HG02798 (cell line): ENCODE data around the gene FTSJ1.
"Not testable (repeated sequence)": the region's sequence is repeated elsewhere in the genome, so short reads cannot be mapped to it uniquely, and the experiment has no call there.

ENCODE experiments used
- ATAC-seq: cut with Tn5 transposase; IDR thresholded peaks from one replicate; pipeline ENCODE4 v1.9.1; 2021; ENCODE audit warnings: mild to moderate bottlenecking; ENCODE audit not compliant: unreplicated experiment, poor library complexity

FTSJ1 gene

DNA sequence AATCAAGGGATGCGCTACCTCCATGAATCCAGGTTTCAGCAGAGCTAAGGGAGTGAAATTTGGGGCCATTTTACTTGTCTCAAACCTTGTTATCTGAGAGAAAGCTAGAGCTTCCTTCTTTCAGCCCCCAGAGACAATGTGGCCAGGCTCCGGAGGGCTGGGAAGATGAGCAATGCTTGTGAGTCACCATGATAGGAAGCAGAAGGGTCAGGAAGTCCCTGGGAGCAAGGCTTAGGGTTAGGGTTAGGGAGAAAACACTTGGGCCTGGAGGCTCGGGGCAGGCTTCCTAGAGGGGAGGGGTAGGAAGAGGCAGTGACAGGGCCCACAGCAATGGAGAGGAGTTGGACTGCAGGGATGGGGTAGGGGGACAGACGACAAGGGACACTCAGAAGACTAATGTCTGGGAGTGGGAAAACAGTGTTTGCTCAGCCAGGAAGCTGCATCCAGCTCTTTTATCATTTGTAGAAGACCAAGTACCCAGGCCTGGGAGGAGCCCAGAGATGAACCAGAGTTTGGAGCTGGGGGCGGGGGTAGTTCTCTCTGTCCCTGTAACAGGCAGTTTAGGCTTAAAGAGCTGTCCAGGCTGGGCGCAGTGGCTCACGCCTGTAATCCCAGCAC is 16.4 kb downstream of the FTSJ1 start:
- ATAC-seq: no peak

DNA sequence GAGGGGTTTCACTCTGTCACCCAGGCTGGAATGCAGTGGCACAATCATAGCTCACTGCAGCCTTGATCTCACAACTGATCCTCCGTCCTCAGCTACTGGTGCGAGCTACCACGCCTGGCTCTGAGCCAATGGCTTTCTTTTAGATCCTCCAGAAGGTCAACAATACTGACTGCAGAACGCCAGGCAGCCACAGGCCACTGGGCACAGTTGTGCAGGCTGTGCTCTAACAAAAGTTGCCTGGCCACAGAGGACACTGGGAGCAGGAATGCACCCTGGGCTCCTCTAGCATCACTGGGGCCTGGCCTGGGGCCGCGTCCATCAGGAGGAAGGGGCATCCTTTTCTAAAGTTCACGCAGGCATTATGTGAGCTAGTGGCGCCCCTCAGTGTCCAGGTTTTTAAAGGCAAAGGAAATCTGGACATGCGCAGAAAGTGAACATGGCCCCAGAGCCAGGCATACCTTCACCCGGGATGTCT is 17.9 kb downstream of the FTSJ1 start:
- no peak for ATAC-seq

DNA sequence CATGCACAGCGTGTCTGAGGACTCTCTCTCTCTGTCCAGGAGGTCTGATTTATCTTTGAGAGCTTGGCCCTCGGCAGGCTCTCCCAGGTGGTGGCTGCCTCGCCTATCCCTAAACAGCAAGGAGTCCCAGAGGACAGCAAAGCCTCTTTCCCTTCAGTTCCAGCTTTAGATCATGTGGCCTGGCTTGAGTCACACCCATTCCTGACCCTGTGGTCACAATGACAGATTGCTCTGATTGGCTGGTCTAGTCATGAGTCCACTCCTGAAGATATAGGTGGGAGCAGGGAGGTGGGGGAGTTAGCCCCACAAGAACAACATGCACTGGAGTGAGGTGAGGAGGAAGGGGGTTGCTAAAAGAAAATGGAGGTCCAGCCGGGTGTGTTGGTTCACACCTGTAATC is 20.7 kb downstream of the FTSJ1 start:
- ATAC-seq: no peak

DNA sequence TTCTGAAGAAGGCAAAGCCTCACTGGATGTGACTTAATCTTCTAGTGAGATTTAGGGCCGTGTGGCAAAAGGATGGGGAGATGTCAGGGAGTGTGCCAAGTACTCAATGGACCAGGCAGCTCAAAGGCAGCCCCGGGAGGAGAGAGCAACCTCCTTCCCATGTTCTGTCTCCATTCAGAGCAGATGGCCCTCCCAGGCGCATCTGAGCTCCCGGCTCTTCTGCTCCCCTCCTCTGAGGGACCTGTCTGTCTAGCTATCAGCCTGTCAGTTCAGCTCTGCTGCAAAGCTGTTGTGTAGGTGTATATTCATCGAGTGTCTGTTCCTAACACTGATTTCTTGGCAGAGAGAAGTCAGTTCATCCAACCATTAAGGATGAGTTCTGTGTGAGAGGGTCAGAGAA is 21.9 kb downstream of the FTSJ1 start:
- ATAC-seq: no peak

DNA sequence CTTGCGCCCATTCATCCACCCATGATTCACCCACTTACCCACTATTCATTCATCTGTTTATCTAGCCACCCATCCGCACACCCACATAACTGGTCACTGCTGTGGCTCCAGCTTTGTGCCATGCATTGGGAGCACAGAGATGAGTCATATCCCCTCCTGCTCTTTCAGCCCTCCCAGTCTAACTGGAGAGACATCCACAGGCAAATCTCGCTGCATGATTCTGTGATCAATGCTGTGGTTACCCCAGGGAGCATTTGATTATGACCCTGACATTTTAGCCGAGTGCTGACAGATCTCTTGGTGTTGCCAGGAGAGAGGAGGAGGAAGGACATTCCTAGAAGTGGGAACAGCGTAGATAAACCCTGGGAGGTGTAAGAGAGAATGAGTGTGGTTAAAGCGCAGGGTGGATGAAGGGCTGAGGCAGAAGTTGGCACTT is 22.4 kb downstream of the FTSJ1 start:
- no peak for ATAC-seq

DNA sequence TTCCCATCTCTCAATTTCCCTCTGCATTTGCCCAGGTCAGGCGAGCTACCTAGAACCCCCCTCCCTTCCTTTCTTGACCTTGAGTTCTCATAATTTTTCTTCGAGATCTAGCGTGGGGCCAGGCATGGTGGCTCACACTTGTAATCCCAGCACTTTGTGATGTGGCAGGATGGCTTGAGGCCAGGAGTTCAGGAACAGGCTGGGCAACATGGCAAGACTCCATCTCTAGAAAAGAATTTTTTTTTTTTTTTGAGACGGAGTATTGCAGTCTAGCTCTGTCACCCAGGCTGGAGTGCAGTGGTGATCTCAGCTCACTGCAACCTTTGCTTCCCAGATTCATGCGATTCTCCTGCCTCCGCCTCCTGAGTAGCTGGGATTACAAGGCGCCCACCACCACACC is 28.3 kb downstream of the FTSJ1 start:
- ATAC-seq: no peak

DNA sequence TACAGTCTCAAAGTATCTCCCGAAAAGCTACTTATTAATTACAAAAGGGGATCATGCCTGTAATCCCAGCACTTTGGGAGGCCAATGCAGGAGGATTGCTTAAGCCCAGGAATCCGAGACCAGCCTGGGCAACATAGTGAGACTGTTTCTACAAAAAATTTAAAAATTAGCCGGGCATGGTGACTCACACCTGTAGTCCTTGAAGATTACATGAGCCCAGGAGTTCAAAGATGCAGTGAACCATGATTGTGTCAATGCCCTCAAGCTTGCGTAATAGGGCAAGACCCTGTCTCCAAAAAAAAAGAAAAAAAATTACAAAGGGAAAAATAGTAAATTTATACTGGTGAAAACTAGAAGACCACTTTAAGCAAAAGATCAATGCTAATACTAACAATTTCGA is 29.5 kb downstream of the FTSJ1 start:
- no peak for ATAC-seq

DNA sequence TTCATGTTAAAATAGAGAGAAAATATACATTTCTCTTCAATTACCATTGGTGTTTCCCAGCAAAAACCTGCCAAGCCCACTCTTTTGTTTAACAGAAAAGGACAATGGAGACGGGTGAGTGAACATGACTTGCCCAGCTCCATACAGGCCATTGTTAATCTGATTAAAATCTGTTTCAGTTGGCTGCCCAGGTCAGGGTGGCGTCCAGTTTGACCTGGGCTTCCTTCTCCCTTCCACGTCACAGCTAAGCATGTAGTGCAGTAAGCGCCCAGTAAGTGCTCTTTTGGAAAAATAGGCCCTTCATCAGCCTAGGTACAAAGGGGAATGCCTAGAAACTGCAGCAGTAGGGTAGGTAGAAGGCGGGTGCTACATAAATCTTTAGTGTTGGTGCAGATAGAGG is 31.2 kb downstream of the FTSJ1 start:
- ATAC-seq: no peak

DNA sequence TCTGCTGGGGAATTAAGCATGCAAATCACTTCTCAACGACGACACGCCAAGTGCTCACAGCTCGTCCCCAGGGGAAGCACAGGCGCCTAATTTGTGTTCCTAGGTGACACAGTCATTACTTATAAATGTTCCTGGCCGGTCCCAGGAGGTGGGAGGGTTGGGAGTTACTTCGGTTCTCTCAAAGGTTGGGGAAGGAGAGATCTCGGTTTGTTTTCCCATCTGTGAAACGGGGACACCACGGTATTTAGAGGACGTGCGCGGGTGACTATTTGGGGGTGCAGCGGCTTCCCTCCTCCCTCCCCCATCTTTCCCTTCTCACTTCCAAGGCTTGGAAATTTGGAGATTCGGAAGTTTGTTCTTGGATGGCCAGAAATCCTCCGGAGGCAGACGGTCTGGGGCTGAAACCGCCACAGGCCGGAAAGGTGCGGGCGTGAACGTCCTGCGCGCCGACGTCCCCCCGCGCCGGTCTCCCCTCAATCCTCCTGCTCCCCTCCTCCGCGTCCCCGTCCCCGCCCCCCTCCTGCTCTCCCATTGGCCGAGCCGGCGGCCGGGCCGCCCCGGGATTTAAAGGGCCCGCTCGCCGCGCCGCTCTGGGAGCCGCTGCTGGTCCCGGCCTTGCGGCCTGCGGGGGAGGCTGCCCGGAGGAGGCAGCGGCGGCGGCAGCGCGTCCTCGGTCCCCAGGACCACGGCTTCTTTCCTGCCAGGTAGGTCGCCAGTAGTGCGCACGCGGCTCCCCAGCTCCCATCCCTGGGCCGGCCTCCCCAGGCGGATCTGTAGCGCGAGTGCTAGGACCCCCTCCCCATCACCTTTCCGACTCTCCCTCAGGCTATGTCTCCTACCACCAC is 32.6 kb downstream of the FTSJ1 start, which contains the start of gene PORCN:
PORCN (plus strand) TSS at position 593 of the 845 bp plus-strand sequence. CDS start 829 bp downstream, outside the sequence.
- peak; percentile 87 for ATAC-seq

DNA sequence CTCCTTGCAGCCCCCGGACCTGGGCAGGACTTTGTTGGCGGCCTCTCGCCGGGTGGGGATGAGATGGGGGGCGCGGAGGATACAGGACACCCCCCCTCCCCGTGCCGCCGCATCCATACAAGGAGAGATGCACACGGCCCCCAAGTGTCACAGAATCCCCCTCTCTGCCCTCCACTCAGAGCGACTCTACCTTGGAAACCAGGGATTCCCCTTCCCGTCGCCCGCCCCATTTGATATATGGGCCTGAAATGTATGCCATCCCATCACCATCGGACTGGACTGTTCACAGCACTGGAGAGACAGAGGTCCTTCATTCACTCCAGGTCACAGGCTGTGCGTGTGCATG is 33.2 kb downstream of the FTSJ1 start:
- ATAC-seq: peak; percentile 3

DNA sequence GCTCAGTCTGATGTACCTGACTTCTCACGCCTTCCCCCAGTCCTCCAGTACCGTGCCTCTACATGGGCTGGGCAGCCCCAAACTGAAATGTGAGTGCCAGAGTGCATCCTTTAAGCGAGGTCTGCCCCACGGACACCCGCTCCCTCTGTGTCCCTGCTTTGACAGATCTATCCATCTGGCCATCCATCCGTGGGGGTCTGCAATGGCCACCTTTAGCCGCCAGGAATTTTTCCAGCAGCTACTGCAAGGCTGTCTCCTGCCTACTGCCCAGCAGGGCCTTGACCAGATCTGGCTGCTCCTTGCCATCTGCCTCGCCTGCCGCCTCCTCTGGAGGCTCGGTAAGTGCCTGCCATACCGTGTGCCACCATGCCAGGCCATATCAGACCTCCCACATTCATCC is 33.6 kb downstream of the FTSJ1 start:
- no peak for ATAC-seq

DNA sequence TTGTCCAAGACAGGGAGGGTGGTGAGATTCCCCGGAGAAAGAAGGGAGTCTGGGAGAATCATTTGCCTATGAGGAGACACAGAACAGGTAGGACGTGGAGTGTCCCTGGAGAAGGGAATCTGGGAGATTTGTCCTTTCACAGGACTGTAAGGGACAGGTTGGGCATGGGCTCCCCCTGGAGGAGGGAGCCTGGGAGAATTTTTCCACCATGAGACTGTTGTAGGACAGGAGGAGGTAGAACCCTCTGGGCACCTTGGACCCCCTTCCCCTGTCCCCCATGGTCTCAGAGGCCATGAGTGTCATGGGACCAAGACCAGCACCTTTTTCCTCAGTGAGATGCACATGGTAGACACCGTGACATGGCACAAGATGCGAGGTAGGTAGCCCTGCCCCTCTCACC is 35.6 kb downstream of the FTSJ1 start:
- no peak for ATAC-seq

DNA sequence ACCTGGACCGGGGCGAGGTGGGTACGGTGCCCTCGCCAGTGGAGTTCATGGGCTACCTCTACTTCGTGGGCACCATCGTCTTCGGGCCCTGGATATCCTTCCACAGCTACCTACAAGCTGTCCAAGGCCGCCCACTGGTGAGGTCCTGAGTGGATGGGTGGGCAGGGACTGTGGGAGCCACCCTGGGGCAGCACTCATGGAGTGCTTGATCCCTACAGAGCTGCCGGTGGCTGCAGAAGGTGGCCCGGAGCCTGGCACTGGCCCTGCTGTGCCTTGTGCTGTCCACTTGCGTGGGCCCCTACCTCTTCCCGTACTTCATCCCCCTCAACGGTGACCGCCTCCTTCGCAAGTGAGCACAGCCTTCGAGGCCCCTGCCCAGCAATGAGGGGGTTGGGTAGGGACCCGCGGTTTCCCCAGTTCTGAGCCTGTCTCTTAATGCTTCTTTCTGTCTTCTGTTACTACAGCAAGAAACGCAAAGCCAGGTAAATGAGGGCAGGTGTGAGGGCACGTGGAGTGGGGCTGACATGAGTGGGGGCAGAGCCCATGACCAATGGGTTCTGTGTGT is 36.5 kb downstream of the FTSJ1 start:
- ATAC-seq: no peak

DNA sequence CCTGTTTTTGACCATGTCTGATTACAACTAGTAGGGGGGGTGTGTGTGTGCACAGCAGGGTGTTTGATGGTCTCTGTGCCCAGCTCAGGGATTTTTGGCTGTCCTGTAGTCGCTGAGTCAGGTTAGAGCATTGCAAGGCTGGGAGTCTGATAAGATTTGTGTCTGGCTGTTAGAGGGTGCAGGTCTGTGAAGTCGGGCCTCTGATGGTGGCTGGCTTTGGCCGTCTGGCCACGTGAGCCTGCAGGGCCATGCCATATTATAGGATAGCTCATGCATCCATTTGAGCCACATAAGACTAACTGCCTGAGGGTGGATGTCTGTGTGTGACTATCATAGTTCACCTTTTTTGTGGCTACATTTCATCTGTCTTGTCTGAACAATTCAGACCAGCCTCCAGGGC is 37.7 kb downstream of the FTSJ1 start:
- no peak for ATAC-seq

DNA sequence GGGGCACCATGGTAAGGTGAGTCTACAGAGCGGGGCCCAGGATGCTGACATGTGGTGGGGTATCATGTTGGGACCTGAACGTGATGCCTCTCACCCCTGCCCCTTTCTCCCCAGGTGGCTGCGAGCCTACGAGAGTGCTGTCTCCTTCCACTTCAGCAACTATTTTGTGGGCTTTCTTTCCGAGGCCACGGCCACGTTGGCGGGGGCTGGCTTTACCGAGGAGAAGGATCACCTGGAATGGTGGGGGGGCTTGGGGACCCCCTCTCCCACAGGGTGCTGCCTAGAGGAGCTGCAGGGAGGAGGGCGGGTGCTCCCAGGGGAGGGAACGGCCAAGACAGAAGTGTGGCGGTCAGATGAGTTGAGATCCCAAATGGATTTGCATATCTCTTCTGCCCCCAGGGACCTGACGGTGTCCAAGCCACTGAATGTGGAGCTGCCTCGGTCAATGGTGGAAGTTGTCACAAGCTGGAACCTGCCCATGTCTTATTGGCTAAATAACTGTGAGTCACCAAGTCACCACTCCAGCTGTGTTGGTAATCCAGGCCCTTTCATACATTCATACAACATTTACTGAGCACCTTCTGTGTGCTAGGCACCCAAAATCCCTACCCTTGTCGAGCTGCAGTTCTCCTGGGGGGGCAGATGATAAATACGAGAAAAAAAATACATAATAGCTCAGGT is 38.3 kb downstream of the FTSJ1 start:
- ATAC-seq: no peak

DNA sequence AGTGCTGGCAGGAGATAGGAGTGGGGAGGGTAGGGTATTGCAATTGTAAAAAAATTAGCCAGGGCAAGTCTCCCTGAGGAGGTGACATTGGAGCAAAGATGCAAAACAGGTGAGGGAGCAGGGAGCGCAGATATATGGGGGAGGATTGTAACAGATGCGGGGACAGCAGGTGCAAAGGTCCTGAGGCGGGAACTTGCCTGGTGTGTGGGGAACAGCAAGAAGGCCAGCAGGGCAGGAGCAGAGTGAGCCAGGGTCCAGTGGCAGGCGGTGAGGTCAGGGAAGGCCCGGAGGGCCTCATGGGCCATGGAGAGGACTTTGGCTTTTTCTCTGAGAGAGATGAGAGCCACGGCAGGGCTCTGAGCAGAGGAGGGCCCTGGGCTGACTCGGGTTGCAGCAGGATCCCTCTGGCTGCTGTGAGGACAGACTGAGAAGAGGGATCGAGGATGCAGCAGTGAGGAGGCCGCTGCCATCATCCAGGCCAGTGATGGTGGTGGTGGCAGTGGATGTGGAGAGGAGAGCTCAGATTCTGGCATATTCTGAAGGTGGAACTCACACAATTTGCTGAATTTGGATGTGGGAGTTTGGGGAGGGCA is 39.0 kb downstream of the FTSJ1 start:
- no peak for ATAC-seq

DNA sequence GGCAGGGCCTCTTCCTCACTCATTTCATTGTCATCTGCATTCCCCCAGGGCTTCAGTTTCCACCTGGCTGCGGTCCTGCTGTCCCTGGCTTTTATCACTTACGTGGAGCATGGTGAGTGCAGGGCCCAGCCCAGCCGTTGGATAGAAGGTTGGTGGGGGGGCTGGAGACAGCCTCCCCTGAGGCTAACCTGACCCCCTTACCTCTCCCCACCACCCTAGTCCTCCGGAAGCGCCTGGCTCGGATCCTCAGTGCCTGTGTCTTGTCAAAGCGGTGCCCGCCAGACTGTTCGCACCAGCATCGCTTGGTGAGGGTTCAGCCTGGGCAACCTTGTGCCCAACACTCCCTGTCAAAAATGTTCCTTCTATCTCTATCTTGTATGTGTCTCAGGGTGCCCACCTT is 39.8 kb downstream of the FTSJ1 start:
- ATAC-seq: no peak

DNA sequence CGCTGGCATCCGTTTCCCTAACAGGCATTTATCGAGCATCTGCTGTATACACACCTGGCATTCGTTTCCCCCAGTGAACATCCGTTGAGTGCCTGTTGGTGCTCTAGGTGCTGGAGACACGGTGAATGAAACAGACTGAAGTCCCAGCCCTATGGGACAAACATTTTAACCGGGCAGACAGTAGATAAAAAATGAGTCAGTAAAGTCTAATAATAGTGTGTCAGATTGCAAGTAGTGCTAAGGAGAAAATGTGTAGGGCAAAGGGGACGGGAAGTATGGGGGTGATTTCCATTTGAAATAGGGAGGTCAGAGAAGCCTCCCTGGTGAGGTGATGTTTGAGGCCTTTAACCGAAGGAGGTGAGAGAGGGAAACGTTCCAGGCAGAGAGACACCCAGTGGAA is 40.3 kb downstream of the FTSJ1 start:
- ATAC-seq: no peak

DNA sequence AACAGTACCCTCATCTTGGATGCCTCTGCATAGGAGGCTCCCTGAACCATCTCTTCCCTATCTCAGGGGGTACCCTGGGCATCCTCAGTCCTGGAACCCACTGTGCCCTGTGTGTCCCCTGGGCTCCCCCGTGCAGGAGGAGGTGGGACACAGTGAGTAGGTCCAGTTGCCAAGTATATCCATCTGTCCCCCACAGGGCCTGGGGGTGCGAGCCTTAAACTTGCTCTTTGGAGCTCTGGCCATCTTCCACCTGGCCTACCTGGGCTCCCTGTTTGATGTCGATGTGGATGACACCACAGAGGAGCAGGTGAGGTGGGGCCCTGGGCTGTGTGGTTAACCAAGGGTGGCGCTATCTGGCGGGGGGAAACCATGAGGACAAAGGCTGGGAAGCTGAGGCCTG is 41.0 kb downstream of the FTSJ1 start:
- no peak for ATAC-seq

DNA sequence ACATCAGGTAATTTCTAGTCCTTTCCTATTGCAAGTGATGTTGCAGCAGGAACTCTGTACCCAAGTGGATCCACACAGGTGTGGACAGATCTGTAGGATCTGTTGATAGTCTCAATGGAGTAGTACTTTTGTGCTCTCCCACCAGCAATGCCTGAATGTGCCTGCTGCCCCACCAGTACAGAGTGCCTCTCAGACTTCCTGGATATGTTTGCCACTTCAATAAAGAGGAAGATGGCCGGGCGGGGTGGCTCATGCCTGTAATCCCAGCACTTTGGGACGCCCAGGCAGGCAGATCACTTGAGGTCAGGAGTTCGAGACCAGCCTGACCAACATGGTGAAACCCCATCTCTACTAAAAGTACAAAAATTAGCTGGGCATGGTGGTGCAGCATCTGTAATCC is 43.5 kb downstream of the FTSJ1 start:
- ATAC-seq: not testable (repeated sequence)

DNA sequence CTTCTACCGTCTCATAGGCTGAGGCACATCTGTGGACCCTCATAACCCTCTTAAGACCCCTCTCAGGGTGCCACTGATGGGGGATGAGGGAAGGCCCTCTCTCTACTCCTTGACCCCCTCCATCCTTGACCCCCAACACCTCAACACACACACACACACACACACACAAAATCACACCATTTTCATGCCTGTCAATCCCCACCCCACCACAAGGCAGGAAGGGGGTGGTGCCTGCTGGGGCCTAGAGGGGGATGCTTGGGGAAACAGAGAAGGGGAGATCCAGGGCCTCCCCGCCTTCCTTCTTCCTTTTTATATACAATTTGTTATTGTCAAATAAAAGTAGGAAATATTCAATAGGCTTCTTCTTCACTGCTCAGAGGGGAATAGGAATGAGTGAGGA is 44.5 kb downstream of the FTSJ1 start:
- ATAC-seq: no peak
